ENCODE measurements around the gene EPSTI1. TPM values are rescaled to one million over a fixed set of nuclear protein-coding genes. Genes with fewer than 3 reads are reported as not detected.

EPSTI1 gene
- total and polyA plus RNA-seq, 12 donors: 1.8 to 31.3 (median 3.7) TPM

DNA sequence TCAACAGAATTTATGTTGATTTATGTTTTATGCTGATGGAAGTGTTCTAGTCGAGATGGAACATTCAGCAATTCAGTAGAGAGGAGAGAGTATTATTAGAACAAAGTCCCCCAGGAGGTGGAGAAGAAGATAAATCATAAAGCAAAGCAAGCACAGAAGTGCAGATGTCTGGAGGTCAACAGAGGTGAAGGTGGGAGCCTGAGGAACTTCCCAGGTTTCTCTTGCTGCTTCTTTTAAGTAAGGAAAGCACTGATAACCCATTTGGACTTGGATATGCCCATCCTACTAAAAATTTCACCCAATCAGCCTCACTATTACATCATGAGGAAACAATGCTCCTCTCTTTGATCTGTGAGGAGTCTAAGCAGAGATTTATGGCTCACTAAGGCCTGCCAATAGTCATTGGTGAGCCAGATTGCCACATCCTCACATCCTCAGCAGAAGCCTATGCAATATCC lies 98.8 kb downstream of the EPSTI1 start:
- TF ChIP-seq, protein P1, sequence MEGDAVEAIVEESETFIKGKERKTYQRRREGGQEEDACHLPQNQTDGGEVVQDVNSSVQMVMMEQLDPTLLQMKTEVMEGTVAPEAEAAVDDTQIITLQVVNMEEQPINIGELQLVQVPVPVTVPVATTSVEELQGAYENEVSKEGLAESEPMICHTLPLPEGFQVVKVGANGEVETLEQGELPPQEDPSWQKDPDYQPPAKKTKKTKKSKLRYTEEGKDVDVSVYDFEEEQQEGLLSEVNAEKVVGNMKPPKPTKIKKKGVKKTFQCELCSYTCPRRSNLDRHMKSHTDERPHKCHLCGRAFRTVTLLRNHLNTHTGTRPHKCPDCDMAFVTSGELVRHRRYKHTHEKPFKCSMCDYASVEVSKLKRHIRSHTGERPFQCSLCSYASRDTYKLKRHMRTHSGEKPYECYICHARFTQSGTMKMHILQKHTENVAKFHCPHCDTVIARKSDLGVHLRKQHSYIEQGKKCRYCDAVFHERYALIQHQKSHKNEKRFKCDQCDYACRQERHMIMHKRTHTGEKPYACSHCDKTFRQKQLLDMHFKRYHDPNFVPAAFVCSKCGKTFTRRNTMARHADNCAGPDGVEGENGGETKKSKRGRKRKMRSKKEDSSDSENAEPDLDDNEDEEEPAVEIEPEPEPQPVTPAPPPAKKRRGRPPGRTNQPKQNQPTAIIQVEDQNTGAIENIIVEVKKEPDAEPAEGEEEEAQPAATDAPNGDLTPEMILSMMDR (IDR thresholded peaks at IDR 0.05): no peak
- Histone ChIP-seq H3K9me3 (no peaks in the 10 kb centered on the region), H3K27ac (peak overlapping the region in 2 of 10 donors; percentile 52 to 77), H3K4me1 (peaks cover 0 to 53% (median 11%) of the 10 kb centered on the region in 9 donors), H3K36me3 (peaks cover 0 to 88% (median 0%) of the 10 kb centered on the region in 9 donors), H3K27me3 (no peaks in the 10 kb centered on the region), H3K4me3 (no peak overlapping the region)
- 35 to 36% methylated on average over 1 of the region's 1 CpG for WGBS, 2 donors
- no peak for DNase-seq
- intact Hi-C loops (cut with DNase I): no loop called here
- ATAC-seq: no peak

DNA sequence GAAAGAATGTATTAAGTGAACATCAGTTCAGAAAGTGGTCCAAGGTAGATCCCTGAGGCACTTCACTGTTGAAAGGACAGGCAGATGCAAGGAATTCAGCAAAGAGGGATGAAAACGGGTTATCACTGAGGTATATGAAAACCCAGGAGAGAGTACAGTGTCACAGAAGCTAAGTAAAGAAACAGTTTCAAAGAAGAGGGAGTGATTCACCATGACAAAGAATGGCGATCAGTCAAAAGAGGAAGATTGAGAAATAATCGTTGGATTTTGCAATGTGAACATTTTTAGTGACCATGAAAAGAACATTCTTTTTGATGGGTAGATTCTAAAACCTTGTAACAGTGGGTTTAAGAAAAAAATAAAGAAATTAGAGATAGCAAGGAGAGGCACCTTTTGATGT lies 99.3 kb downstream of the EPSTI1 start:
- H3K27ac ChIP-seq: peak overlapping the region in 2 of 10 donors; percentile 52 to 77
- peaks cover 0 to 53% (median 11%) of the 10 kb centered on the region in 9 donors for H3K4me1 ChIP-seq
- 77 to 90% methylated on average over 3 of the region's 3 CpGs for WGBS, 2 donors
- ATAC-seq (no peak), DNase-seq (no peak)
- intact Hi-C loops (cut with DNase I): no loop called here
- no peak overlapping the region for H3K4me3 ChIP-seq
- H3K36me3 ChIP-seq: peaks cover 0 to 88% (median 0%) of the 10 kb centered on the region in 9 donors
- H3K27me3 ChIP-seq: no peaks in the 10 kb centered on the region
- TF ChIP-seq, protein P1 (IDR thresholded peaks at IDR 0.05): no peak
- no peaks in the 10 kb centered on the region for H3K9me3 ChIP-seq

DNA sequence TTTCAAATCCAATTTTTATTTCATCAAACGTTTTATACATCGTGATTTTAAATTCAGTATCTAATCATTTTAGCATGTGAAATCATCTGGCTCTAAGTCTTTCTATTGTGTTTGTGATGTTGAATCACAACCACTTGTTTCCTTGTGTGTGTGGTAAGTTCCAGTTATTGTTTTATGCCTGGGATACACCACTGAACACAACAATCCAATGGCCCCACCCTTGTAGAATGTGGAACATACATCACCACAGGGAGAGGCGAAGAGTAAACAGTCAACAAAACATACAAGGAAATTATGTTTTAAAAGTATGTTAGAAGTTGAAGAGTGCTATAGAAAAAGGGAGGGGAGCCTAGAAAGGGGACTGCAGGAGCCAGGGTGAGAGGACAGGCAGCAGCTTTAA lies 100.5 kb downstream of the EPSTI1 start:
- Histone ChIP-seq H3K27ac (peak overlapping the region in 4 of 10 donors; percentile 19 to 77 (median 40)), H3K4me1 (peaks cover 0 to 53% (median 11%) of the 10 kb centered on the region in 9 donors), H3K36me3 (peaks cover 0 to 88% (median 0%) of the 10 kb centered on the region in 9 donors), H3K4me3 (no peak overlapping the region), H3K9me3 (no peaks in the 10 kb centered on the region), H3K27me3 (no peaks in the 10 kb centered on the region)
- 72 to 75% methylated on average over 3 of the region's 3 CpGs for WGBS, 2 donors
- intact Hi-C loops (cut with DNase I): no loop called here
- TF ChIP-seq, protein P1 (IDR thresholded peaks at IDR 0.05): no peak
- ATAC-seq (peak in 4 of 8 donors; percentile 47 to 81 (median 62)), DNase-seq (no peak)

DNA sequence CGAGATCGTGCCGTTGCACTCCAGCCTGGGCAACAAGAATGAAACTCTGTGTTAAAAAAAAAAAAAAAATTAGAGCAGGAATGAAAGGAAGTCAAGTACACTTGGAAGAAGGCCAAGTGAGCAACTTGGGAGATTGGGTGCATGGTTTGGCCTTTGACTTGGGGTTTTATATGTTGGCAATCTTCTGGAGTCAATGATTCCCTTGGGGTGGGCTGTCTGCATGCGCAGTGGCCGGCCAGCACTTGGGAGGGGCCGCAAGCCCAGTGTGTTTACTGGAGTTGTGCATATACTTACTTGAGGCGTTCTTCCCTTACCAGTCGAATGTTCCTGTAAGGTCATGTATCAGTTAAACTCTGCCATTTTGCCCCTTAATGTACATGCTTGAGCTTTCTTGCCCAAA lies 106.7 kb downstream of the EPSTI1 start:
- DNase-seq: no peak
- TF ChIP-seq, protein P1 (IDR thresholded peaks at IDR 0.05): no peak
- Histone ChIP-seq H3K27ac (no peak overlapping the region), H3K27me3 (no peaks in the 10 kb centered on the region), H3K4me1 (peaks cover 0 to 37% (median 12%) of the 10 kb centered on the region in 9 donors), H3K9me3 (no peaks in the 10 kb centered on the region), H3K36me3 (peaks cover 0 to 36% (median 0%) of the 10 kb centered on the region in 9 donors), H3K4me3 (no peak overlapping the region)
- 74 to 75% methylated on average over 8 of the region's 8 CpGs for WGBS, 2 donors
- no peak for ATAC-seq
- intact Hi-C loops (cut with DNase I): loop anchor here in 1 of 10 donors (10.0 kb wide), 1 partner anchor 249 kb away; no protein-coding TSS in a partner anchor

Measured in heart right ventricle (tissue), 16 donors.